Measurements from ENCODE around the gene CEP128.

DNA sequence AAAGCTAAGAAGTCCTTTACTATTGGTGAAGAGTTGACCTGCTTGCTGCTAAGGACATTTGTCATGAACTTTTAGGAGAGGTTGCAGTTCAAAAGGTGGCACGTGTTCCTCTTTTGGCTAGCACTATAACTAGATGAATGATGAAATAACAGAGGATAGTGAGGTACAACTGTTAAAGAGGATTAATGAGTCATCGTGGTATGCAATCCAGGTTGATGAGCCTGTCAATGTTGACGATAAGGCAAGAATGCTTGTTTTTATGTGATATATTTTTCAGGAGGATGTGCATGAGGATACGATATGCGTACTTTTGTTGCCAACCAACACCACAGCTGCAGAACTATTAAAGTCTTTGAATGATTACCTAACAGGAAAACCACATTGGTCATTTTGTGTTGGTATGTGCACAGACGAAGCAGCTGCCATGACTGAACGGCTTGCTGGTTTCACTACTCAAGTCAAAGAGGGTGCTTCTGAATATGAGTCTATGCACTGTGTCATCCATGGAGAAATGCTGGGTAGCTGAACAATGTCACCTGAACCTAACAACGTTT is 10.6 kb downstream of the CEP128 start:
- TF ChIP-seq POLR2A (IDR thresholded peaks at IDR 0.05; ENCODE audit: low read length) (no peak), GATA1 (IDR thresholded peaks at IDR 0.05; ENCODE audit: low read depth, low read length) (no peak)

Measured in erythroblast (primary cell).